Fibroblast of skin of left biceps (primary cell): ENCODE measurements around the gene TEAD3.

ENCODE experiments used
- DNase-seq, 2 experiments: peaks; one replicate each; pipeline ENCODE4 v3.0.0-alpha.2; 2013; ENCODE audit warnings: low read depth in 2 of 2

Gene TEAD3

GRCh38 chr6:35475573-35475972 is 21.3 kb downstream of the TEAD3 start:
- DNase-seq: no peak

GRCh38 chr6:35474942-35475570 is 21.8 kb downstream of the TEAD3 start:
- no peak for DNase-seq

GRCh38 chr6:35474131-35474941 is 22.5 kb downstream of the TEAD3 start:
- DNase-seq: no peak

- DNase-seq: no peak
These were observed 23.1 kb downstream of the TEAD3 start for GRCh38 chr6:35473850-35474130.

- DNase-seq: no peak
These were observed 23.6 kb downstream of the TEAD3 start for GRCh38 chr6:35473075-35473849.

- no peak for DNase-seq
These were observed 25.0 kb downstream of the TEAD3 start for GRCh38 chr6:35471836-35472345.

- no peak for DNase-seq
These were observed 26.2 kb downstream of the TEAD3 start for GRCh38 chr6:35470663-35471120.

- DNase-seq: no peak
These were observed 26.9 kb downstream of the TEAD3 start for GRCh38 chr6:35469751-35470662.

GRCh38 chr6:35468980-35469750 is 27.7 kb downstream of the TEAD3 start:
- no peak for DNase-seq

- DNase-seq: peak; percentile 91 to 92
These were observed 28.5 kb downstream of the TEAD3 start, which contains the start of gene RPL10A for GRCh38 chr6:35468181-35468979. Gene RPL10A, plus strand, starts transcription at chr6:35468401. Its CDS starts 34 bp downstream, at chr6:35468435.

- no peak for DNase-seq
These were observed 31.2 kb downstream of the TEAD3 start for GRCh38 chr6:35465646-35466045.

GRCh38 chr6:35463292-35463691 is 33.6 kb downstream of the TEAD3 start:
- no peak for DNase-seq

- DNase-seq: no peak
These were observed 35.6 kb downstream of the TEAD3 start for GRCh38 chr6:35461270-35461669.

- DNase-seq: no peak
These were observed 39.0 kb downstream of the TEAD3 start for GRCh38 chr6:35457907-35458306.

- no peak for DNase-seq
These were observed 42.3 kb downstream of the TEAD3 start for GRCh38 chr6:35454391-35455110.

GRCh38 chr6:35453236-35453635 is 43.6 kb downstream of the TEAD3 start:
- DNase-seq: no peak

GRCh38 chr6:35452183-35453090 is 44.4 kb downstream of the TEAD3 start, which contains the start of gene FANCE:
Gene FANCE, plus strand, starts transcription at chr6:35452338. Its CDS starts 208 bp downstream, at chr6:35452546.
- DNase-seq: peak; percentile 62 to 66
